ENCODE measurements around the gene SBK3.

SBK3 gene

GRCh38 chr19:55492362-55492944 lies 52.9 kb downstream of the SBK3 start:
- in situ Hi-C loops (cut with MboI; ENCODE audit: low sequenced_read_pairs), result no loop called here

- in situ Hi-C loops (cut with MboI; ENCODE audit: low sequenced_read_pairs), result no loop called here
Observed at GRCh38 chr19:55491546-55492360, 53.6 kb downstream of the SBK3 start.

All from HL-60/S4 treated with retinoic acid at 250 ng/mL for 4 days and 3 days (cell line).